IMR-90 (cell line): ENCODE measurements around the gene SFSWAP. TPM values are rescaled to one million over a fixed set of nuclear protein-coding genes. Genes with fewer than 3 reads are reported as not detected.

Experiments used
- ATAC-seq: fragments of 200-7000 bp; cut with Tn5 transposase; 2 replicates; pipeline ENCODE4 v1.9.1; 2020; ENCODE audit warnings: low read depth, mild to moderate bottlenecking, moderate library complexity
- BruUV-seq: library from RNA; stranded (reverse); fragments of 400-500 nt; replicated peaks from 2 replicates; lab custom pipeline; 2021; lab: Mats Ljungman, UMichigan
- CTCF ChIA-PET: fragments of 300-600 bp; formaldehyde crosslinking; extraction: SDS; loops from one replicate; lab custom pipeline; 2021; ENCODE audit warnings: antibody characterized with exemption; lab: Yijun Ruan, JAX
- POLR2A ChIA-PET: fragments of 300-600 bp; sonication (Branson Sonifier 250); formaldehyde crosslinking; loops from one replicate; lab custom pipeline; 2022; ENCODE audit warnings: antibody characterized with exemption; ENCODE audit not compliant: unreplicated experiment; lab: Charles Lee
- DNase-seq: peaks from one replicate; pipeline ENCODE4 v3.0.0; 2013
- H2AFZ ChIP-seq: replicated peaks from 2 replicates; pipeline ENCODE3; 2013; ENCODE audit warnings: low read length, mild to moderate bottlenecking; ENCODE audit not compliant: poor library complexity
- H2AK5ac ChIP-seq: 2 replicates; pipeline ENCODE4 v1.6.1; 2013; ENCODE audit warnings: low read depth, low read length, inconsistent platforms
- H2AK9ac ChIP-seq: replicated peaks from 2 replicates; pipeline ENCODE3; 2013; ENCODE audit warnings: mild to moderate bottlenecking, low read depth, low read length, moderate library complexity; ENCODE audit not compliant: poor library complexity
- H2BK120ac ChIP-seq: 2 replicates; pipeline ENCODE4 v1.6.1; 2013; ENCODE audit warnings: low read depth, low read length, inconsistent platforms
- H2BK15ac ChIP-seq: 3 replicates; pipeline ENCODE4 v1.6.1; 2013; ENCODE audit warnings: low read depth, low read length, inconsistent platforms
- H2BK20ac ChIP-seq: 2 replicates; pipeline ENCODE4 v1.6.1; 2013; ENCODE audit warnings: low read depth, mild to moderate bottlenecking, inconsistent platforms, low read length, moderate library complexity
- H2BK5ac ChIP-seq: 2 replicates; pipeline ENCODE4 v1.6.1; 2013; ENCODE audit warnings: mild to moderate bottlenecking, low read depth, low read length, inconsistent platforms; ENCODE audit not compliant: poor library complexity, severe bottlenecking
- H3K14ac ChIP-seq: replicated peaks from 2 replicates; pipeline ENCODE4 v1.6.1; 2013; ENCODE audit warnings: low read depth, low read length, inconsistent platforms
- H3K18ac ChIP-seq: 2 replicates; pipeline ENCODE4 v1.6.1; 2013; ENCODE audit warnings: low read depth, low read length, control low read depth
- H3K23ac ChIP-seq: 2 replicates; pipeline ENCODE4 v1.6.1; 2013; ENCODE audit warnings: low read depth, low read length, inconsistent platforms
- H3K27ac ChIP-seq: 2 replicates; pipeline ENCODE4 v1.5.1; 2013; ENCODE audit warnings: mild to moderate bottlenecking, control low read depth, low read length; ENCODE audit not compliant: insufficient read depth
- H3K27me3 ChIP-seq: 2 replicates; pipeline ENCODE4 v1.6.1; 2013; ENCODE audit warnings: low read length; ENCODE audit not compliant: control insufficient read depth, insufficient read depth
- H3K36me3 ChIP-seq: 2 replicates; pipeline ENCODE4 v1.6.1; 2013; ENCODE audit warnings: low read length, mixed read lengths; ENCODE audit not compliant: control insufficient read depth, insufficient read depth
- H3K4ac ChIP-seq: 2 replicates; pipeline ENCODE4 v1.6.1; 2013; ENCODE audit warnings: low read depth, low read length, inconsistent platforms
- H3K4me1 ChIP-seq: 2 replicates; pipeline ENCODE4 v1.6.1; 2013; ENCODE audit warnings: low read length, mixed read lengths; ENCODE audit not compliant: control insufficient read depth, insufficient read depth
- H3K4me2 ChIP-seq: 2 replicates; pipeline ENCODE4 v1.6.1; 2013; ENCODE audit warnings: low read depth, mild to moderate bottlenecking, control low read depth, low read length, moderate library complexity
- H3K4me3 ChIP-seq: 2 replicates; pipeline ENCODE4 v1.5.1; 2013; ENCODE audit warnings: low read depth, mild to moderate bottlenecking, control low read depth, low read length, moderate library complexity; ENCODE audit not compliant: insufficient read depth
- H3K56ac ChIP-seq: 2 replicates; pipeline ENCODE4 v1.6.1; 2013; ENCODE audit warnings: low read length, inconsistent platforms; ENCODE audit not compliant: insufficient read depth; ENCODE audit errors: extremely low read depth
- H3K79me1 ChIP-seq, 2 experiments: 2 replicates each; pipeline ENCODE4 v1.6.1; 2013; ENCODE audit warnings: low read length in 2 of 2, inconsistent platforms in 1 of 2, low read depth in 1 of 2
- H3K9ac ChIP-seq: 2 replicates; pipeline ENCODE4 v1.6.1; 2013; ENCODE audit warnings: low read depth, low read length, control low read depth
- H3K9me1 ChIP-seq: 2 replicates; pipeline ENCODE4 v1.6.1; 2013; ENCODE audit warnings: low read length, inconsistent platforms; ENCODE audit not compliant: insufficient read depth
- H3K9me3 ChIP-seq: 2 replicates; pipeline ENCODE4 v1.6.1; 2013; ENCODE audit warnings: low read length; ENCODE audit not compliant: control insufficient read depth, insufficient read depth
- H4K20me1 ChIP-seq: 2 replicates; pipeline ENCODE4 v1.6.1; 2013; ENCODE audit warnings: low read length, inconsistent platforms; ENCODE audit not compliant: insufficient read depth
- H4K5ac ChIP-seq: 2 replicates; pipeline ENCODE4 v1.6.1; 2013; ENCODE audit warnings: mild to moderate bottlenecking, low read depth, low read length, control low read depth
- H4K8ac ChIP-seq, 2 experiments: 2 replicates each; pipeline ENCODE4 v1.6.1; 2013; ENCODE audit warnings: low read depth in 2 of 2, low read length in 2 of 2, control low read depth in 1 of 2, inconsistent platforms in 1 of 2
- H4K91ac ChIP-seq: 2 replicates; pipeline ENCODE4 v1.6.1; 2013; ENCODE audit warnings: low read depth, low read length, inconsistent platforms; ENCODE audit not compliant: insufficient read depth
- BHLHE40 ChIP-seq: fragments of 150-350 bp; IDR thresholded peaks from 2 replicates; pipeline ENCODE4 v1.6.1; 2016; ENCODE audit warnings: mild to moderate bottlenecking, low read depth, low read length
- CHD1 ChIP-seq: IDR thresholded peaks from 2 replicates; pipeline ENCODE4 v1.6.1; 2012; ENCODE audit warnings: low read depth, low read length, improper control_type of control experiment
- CTCF ChIP-seq: conservative IDR thresholded peaks from 2 replicates; pipeline ENCODE4 v1.5.1; 2012; ENCODE audit warnings: mild to moderate bottlenecking, low read depth, low read length, improper control_type of control experiment
- ELK1 ChIP-seq: fragments of 150-350 bp; IDR thresholded peaks from 2 replicates; pipeline ENCODE4 v1.6.1; 2016; ENCODE audit warnings: low read depth, mild to moderate bottlenecking, low read length, moderate library complexity, borderline replicate concordance
- MAZ ChIP-seq: IDR thresholded peaks from 2 replicates; pipeline ENCODE4 v1.6.1; 2012; ENCODE audit warnings: low read depth, mild to moderate bottlenecking, low read length, improper control_type of control experiment, moderate library complexity, borderline replicate concordance
- MXI1 ChIP-seq: IDR thresholded peaks from 2 replicates; pipeline ENCODE4 v1.6.1; 2012; ENCODE audit warnings: low read depth, mild to moderate bottlenecking, low read length, moderate library complexity, borderline replicate concordance
- NFE2L2 ChIP-seq: fragments of 150-350 bp; IDR thresholded peaks from 2 replicates; pipeline ENCODE4 v1.6.1; 2016; ENCODE audit warnings: low read depth, mild to moderate bottlenecking, low read length
- POLR2A ChIP-seq: IDR thresholded peaks from 2 replicates; pipeline ENCODE4 v1.6.1; 2012; ENCODE audit warnings: mild to moderate bottlenecking, low read depth, low read length
- RAD21 ChIP-seq: IDR thresholded peaks from 2 replicates; pipeline ENCODE4 v1.6.1; 2012; ENCODE audit warnings: low read length, improper control_type of control experiment
- RCOR1 ChIP-seq: IDR thresholded peaks from 2 replicates; pipeline ENCODE4 v1.6.1; 2012; ENCODE audit warnings: mild to moderate bottlenecking, low read length, improper control_type of control experiment; ENCODE audit not compliant: insufficient replicate concordance
- SMC3 ChIP-seq: fragments of 150-350 bp; IDR thresholded peaks from 2 replicates; pipeline ENCODE4 v1.6.1; 2016; ENCODE audit warnings: low read depth, mild to moderate bottlenecking, antibody characterized with exemption, low read length, moderate library complexity
- WGBS, 2 experiments: methylation state at CpG; one replicate each; pipeline versions ENCODE4 v1.1.5 to v1.1.7; 2013; ENCODE audit warnings: missing lambda C conversion rate in 2 of 2; ENCODE audit not compliant: insufficient read length in 1 of 2; ENCODE audit errors: extremely low coverage in 2 of 2; 5-methylcytosine and 5-hydroxymethylcytosine counted together
- dilution Hi-C: fragments of 300-500 bp; cut with HindIII; formaldehyde crosslinking; loops from one replicate; pipeline ENCODE4 v1.14.3; 2018; ENCODE audit warnings: low sequenced_read_pairs; ENCODE audit not compliant: unreplicated experiment
- in situ Hi-C: fragments of 300-500 bp; cut with MboI; formaldehyde crosslinking; loops from 3 replicates; pipeline ENCODE4 v1.14.3; 2019; ENCODE audit warnings: low sequenced_read_pairs, inconsistent platforms, mixed read lengths
- intact Hi-C: fragments of 100-400 bp; cut with micrococcal nuclease; formaldehyde crosslinking; loops from 2 replicates; pipeline ENCODE4 v1.10.0; 2022
- polyA plus RNA-seq, 3 experiments: library from polyadenylated mRNA; depleted of rRNA; stranded (reverse); fragments of >200 nt; gene quantifications; 2 replicates each; pipeline ENCODE4 v1.2.3, GENCODE V29; 2012; ENCODE audit warnings: low replicate concordance in 1 of 3
- total RNA-seq: library from RNA; depleted of rRNA; stranded (reverse); fragments of >200 nt; gene quantifications from 2 replicates; pipeline ENCODE4 v1.2.3, GENCODE V29; 2012

Gene SFSWAP
- total and polyA plus RNA-seq, 2 of the 4 experiments (the other 2 are of a cell fraction) = 19.7 to 22.4 TPM

- no peak overlapping the region for H3K4ac ChIP-seq
- H3K36me3 ChIP-seq = no peaks in the 10 kb centered on the region
- no peaks in the 10 kb centered on the region for H3K79me1 ChIP-seq
- ATAC-seq = no peak
- no peak overlapping the region for H3K23ac ChIP-seq
- no peak overlapping the region for H3K56ac ChIP-seq
- peaks cover 4% of the 10 kb centered on the region; the same call in 1 of the 2 replicates for H3K27me3 ChIP-seq
- BruUV-seq = no TSS peak
- no peak overlapping the region for H3K18ac ChIP-seq
- H4K91ac ChIP-seq = no peak overlapping the region
- intact Hi-C loops (no loop called here), dilution Hi-C loops (no loop called here), in situ Hi-C loops (no loop called here)
- DNase-seq = no peak
- H3K9me3 ChIP-seq = no peaks in the 10 kb centered on the region
- no peak overlapping the region for H3K9ac ChIP-seq
- no peak overlapping the region for H2AK5ac ChIP-seq
- H4K5ac ChIP-seq = no peak overlapping the region
- no peak overlapping the region for H3K14ac ChIP-seq
- H2AFZ ChIP-seq = no peak overlapping the region
- H3K27ac ChIP-seq = no peak overlapping the region
- H2BK20ac ChIP-seq = no peak overlapping the region
- H3K4me3 ChIP-seq = no peak overlapping the region
- TF ChIP-seq CHD1 (no peak), MXI1 (no peak), RAD21 (no peak), MAZ (no peak), ELK1 (no peak), POLR2A (no peak), SMC3 (no peak), RCOR1 (no peak), NFE2L2 (no peak), BHLHE40 (no peak), CTCF (no peak)
- no peak overlapping the region for H2BK120ac ChIP-seq
- H2BK15ac ChIP-seq = no peak overlapping the region
- H3K4me1 ChIP-seq = no peaks in the 10 kb centered on the region
- no peaks in the 10 kb centered on the region for H4K20me1 ChIP-seq
- no peak overlapping the region for H2BK5ac ChIP-seq
- 80% methylated on average over 1 of the region's 6 CpGs; no CpG with 5 or more reads in 1 of the 2 experiments for WGBS, 2 experiments
- no peak overlapping the region for H2AK9ac ChIP-seq
- no peaks in the 10 kb centered on the region for H3K9me1 ChIP-seq
- H3K4me2 ChIP-seq = no peak overlapping the region
- POLR2A ChIA-PET = no interaction called here
- no peak overlapping the region for H4K8ac ChIP-seq
- CTCF ChIA-PET = no interaction called here
Measured at GRCh38 chr12:131674373-131674772, 36.5 kb upstream of the SFSWAP start.
